Heart right ventricle (tissue), 16 donors: ENCODE data around the gene NTRK1. TPM values are rescaled to one million over a fixed set of nuclear protein-coding genes. Genes with fewer than 3 reads are reported as not detected.
A peak's percentile ranks its signal among the peaks of the same experiment; 100 is the strongest.

Experiments used
- ATAC-seq, 8 donors: fragments of 200-7000 bp; cut with Tn5 transposase; one replicate each; pipeline ENCODE4 v1.9.1; 2020; ENCODE audit warnings: mild to moderate bottlenecking in 8 of 8, moderate library complexity in 8 of 8, moderate number of reproducible peaks in 1 of 8
- DNase-seq, 2 donors: peaks; one replicate each; pipeline ENCODE4 v3.0.0-alpha.2; 2020
- H3K27ac ChIP-seq, 10 donors: fragments of 200-600 bp; sonication (generic) in 2 of 10; one replicate each; pipeline versions ENCODE4 v1.5.0 to v1.8.0; 2020 to 2022; ENCODE audit warnings: mild to moderate bottlenecking in 3 of 10
- H3K27me3 ChIP-seq, 7 donors: fragments of 200-600 bp; one replicate each; pipeline ENCODE4 v1.8.0; 2021 to 2022; ENCODE audit warnings: mild to moderate bottlenecking in 2 of 7
- H3K36me3 ChIP-seq, 9 donors: fragments of 200-600 bp; sonication (generic) in 1 of 9; one replicate each; pipeline versions ENCODE4 v1.5.0 to v1.8.0; 2020 to 2022; ENCODE audit warnings: mild to moderate bottlenecking in 2 of 9
- H3K4me1 ChIP-seq, 9 donors: fragments of 200-600 bp; sonication (generic) in 1 of 9; one replicate each; pipeline versions ENCODE4 v1.5.0 to v1.8.0; 2020 to 2022; ENCODE audit warnings: mild to moderate bottlenecking in 4 of 9
- H3K4me3 ChIP-seq, 10 donors: fragments of 200-600 bp; sonication (generic) in 2 of 10; one replicate each; pipeline versions ENCODE4 v1.5.0 to v1.8.0; 2020 to 2022; ENCODE audit warnings: mild to moderate bottlenecking in 7 of 10, moderate library complexity in 2 of 10
- H3K9me3 ChIP-seq, 11 donors: fragments of 200-600 bp in 10 of 11; sonication (generic) in 2 of 11; one replicate each; pipeline versions ENCODE4 v1.5.0 to v1.8.0; 2013 to 2022; ENCODE audit warnings: mild to moderate bottlenecking in 2 of 11, control low read depth in 1 of 11, moderate library complexity in 1 of 11
- CTCF ChIP-seq, 9 donors: fragments of 200-600 bp; sonication (generic) in 2 of 9; IDR thresholded peaks; one replicate each; pipeline versions ENCODE4 v1.5.0 to v1.8.0; 2021 to 2022; ENCODE audit warnings: antibody characterized with exemption in 9 of 9, mild to moderate bottlenecking in 5 of 9, moderate library complexity in 1 of 9
- WGBS, 2 donors: extraction: QIAGEN DNeasy Blood & Tissue Kit; methylation state at CpG; one replicate each; pipeline ENCODE4 v1.1.7; 2013; ENCODE audit warnings: inconsistent platforms in 1 of 2; 5-methylcytosine and 5-hydroxymethylcytosine counted together
- intact Hi-C, 10 donors: fragments of 100-400 bp; cut with DNase I; formaldehyde crosslinking; loops; one replicate each; pipeline versions ENCODE4 v1.11.1 to v1.14.2; 2022
- polyA plus RNA-seq, 2 donors: library from polyadenylated mRNA; stranded (reverse); fragments of 200-250 nt; gene quantifications; one replicate each; pipeline ENCODE4 v1.2.3, GENCODE V29; 2013
- total RNA-seq, 10 donors: library from RNA; stranded (reverse); fragmentation: NEBNext Ultra II Directional in 3 of 10; extraction: Animal tissue kit (Norgen Biotek cat#: 25700) in 3 of 10; gene quantifications; one replicate each; pipeline versions ENCODE4 v1.2.1 to v1.2.4, GENCODE V29; 2021 to 2023
- donor health status: Arrhythmogenic right ventricular cardiomyopathy.
- donor health status: ischemic (EF 13 %, LVEDD 7.1; RV severe dilation, severe dysfunction).
- donor health status: healthy with polysubstance abuse.
- donor health status: DM: no; HTN: yes; CAD: no.
- donor health status: DM: no; HTN: no; CAD: no.
- donor health status: ischemic (EF 25% LVEDD 6.9; RV normal size, moderate dysfunction).
- donor health status: ischemic (EF 25% LVEDD 5.7; RV mildly dilated, moderate dysfunction).
- donor health status: healthy.
- donor health status: DM: yes; HTN: yes; CAD: no.
- donor health status: Ischemic cardiomyopathy.
- donor health status: ischemic (EF 35%, LVEDD 5.7; RV mildly dilated, moderate dysfunction).
- donor health status: nonischemic (EF 11% LVEDD 7.7; RV severe dilation, severe dysfunction).
- donor health status: DM: yes; HTN: yes; CAD: no.
- donor health status: PGD.
- donor health status: ischemic (EF 29% LVEDD 5.4; RV normal size, mild dysfunction).
- donor health status: nonischemic (EF 23%, LVEDD 6.1; RV moderate dilation, normal function).

The NTRK1 gene
- total and polyA plus RNA-seq, 12 donors = 0.15 to 3.7 (median 0.69) TPM

- 58 to 60% methylated on average over 10 of the region's 10 CpGs for WGBS, 2 donors
- TF ChIP-seq CTCF (IDR thresholded peaks at IDR 0.05) = no peak
- H3K4me1 ChIP-seq = peaks cover 12 to 51% (median 23%) of the 10 kb centered on the region in 9 donors
- peak overlapping the region; percentile 65 to 93 (median 77) for H3K27ac ChIP-seq
- H3K9me3 ChIP-seq = no peaks in the 10 kb centered on the region
- H3K27me3 ChIP-seq = peaks cover 0 to 14% (median 4%) of the 10 kb centered on the region in 7 donors
- ATAC-seq (peak in 4 of 8 donors; percentile 18 to 38 (median 30)), DNase-seq (no peak)
- intact Hi-C loops = loop anchor here in 1 of 10 donors (5.0 kb wide), 1 partner anchor 41 kb away; the partner anchor contains the start of gene INSRR
- peaks cover 0 to 11% (median 0%) of the 10 kb centered on the region in 9 donors for H3K36me3 ChIP-seq
- peak overlapping the region; percentile 1 to 56 (median 43) for H3K4me3 ChIP-seq
Measured at GRCh38 chr1:156815961-156816422, 44.7 kb upstream of the NTRK1 start.

- WGBS, 2 donors = 27 to 35% methylated on average over 10 of the region's 10 CpGs
- peak; percentile 45 to 70 for DNase-seq
- H3K27ac ChIP-seq = peak within 1 kb of the TSS; percentile 65 to 93 (median 77)
- peaks cover 0 to 15% (median 4%) of the 10 kb centered on the region in 7 donors for H3K27me3 ChIP-seq
- no peak for TF ChIP-seq CTCF (IDR thresholded peaks at IDR 0.05)
- H3K4me1 ChIP-seq = peaks cover 12 to 51% (median 23%) of the 10 kb centered on the region in 9 donors
- peak within 1 kb of the TSS; percentile 1 to 56 (median 43) for H3K4me3 ChIP-seq
- H3K9me3 ChIP-seq = no peaks in the 10 kb centered on the region
- peak; percentile 32 to 58 (median 51) for ATAC-seq
- H3K36me3 ChIP-seq = peaks cover 0 to 11% (median 0%) of the 10 kb centered on the region in 9 donors
- intact Hi-C loops = loop anchor here in 1 of 10 donors (5.0 kb wide), 1 partner anchor 41 kb away; the partner anchor contains the start of gene INSRR
Measured at GRCh38 chr1:156816561-156817328, 43.9 kb upstream of the NTRK1 start, which contains the start of gene SH2D2A. TSS of gene SH2D2A (minus strand) at chr1:156816848. CDS start at chr1:156816708, 140 bp downstream.

- Histone ChIP-seq H3K27me3 (peaks cover 0 to 4% (median 0%) of the 10 kb centered on the region in 7 donors), H3K27ac (no peak overlapping the region), H3K4me3 (no peak overlapping the region), H3K9me3 (no peaks in the 10 kb centered on the region), H3K36me3 (peaks cover 0 to 3% (median 0%) of the 10 kb centered on the region in 9 donors), H3K4me1 (peaks cover 0 to 11% (median 0%) of the 10 kb centered on the region in 9 donors)
- ATAC-seq = peak in 1 of 8 donors; percentile 43
- 65 to 70% methylated on average over 4 of the region's 4 CpGs for WGBS, 2 donors
- DNase-seq = no peak
- intact Hi-C loops = no loop called here
- TF ChIP-seq CTCF (IDR thresholded peaks at IDR 0.05) = no peak
Measured at GRCh38 chr1:156821801-156822200, 38.9 kb upstream of the NTRK1 start.

DNA sequence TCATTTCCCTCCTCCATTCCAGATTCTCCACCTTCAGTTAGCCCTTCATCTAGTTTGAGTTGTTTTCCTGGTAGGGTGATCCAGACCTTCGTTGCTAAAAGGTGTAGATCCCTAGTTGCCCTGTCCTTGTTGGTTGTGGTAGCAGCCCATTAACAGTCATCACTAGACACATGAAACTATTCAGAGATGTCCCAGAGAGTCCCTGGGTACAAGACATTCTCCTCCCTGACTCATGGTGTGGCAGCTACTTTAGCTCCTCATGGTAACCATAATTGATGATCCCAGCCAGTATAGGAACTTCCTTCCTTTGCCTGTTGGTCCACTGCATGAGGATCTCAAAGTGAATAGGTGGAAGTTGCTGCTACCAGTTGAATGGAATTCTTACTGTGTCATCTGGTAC, 38.0 kb upstream of the NTRK1 start:
- ATAC-seq = no peak
- intact Hi-C loops = no loop called here
- no peak for TF ChIP-seq CTCF (IDR thresholded peaks at IDR 0.05)
- no peak overlapping the region for H3K4me3 ChIP-seq
- WGBS, 2 donors = 75 to 85% methylated on average over 1 of the region's 1 CpG
- no peak for DNase-seq
- no peaks in the 10 kb centered on the region for H3K9me3 ChIP-seq
- H3K27me3 ChIP-seq = peaks cover 0 to 4% (median 0%) of the 10 kb centered on the region in 7 donors
- peaks cover 0 to 3% (median 0%) of the 10 kb centered on the region in 9 donors for H3K4me1 ChIP-seq
- peaks cover 0 to 3% (median 0%) of the 10 kb centered on the region in 9 donors for H3K36me3 ChIP-seq
- no peak overlapping the region for H3K27ac ChIP-seq
